GM19025 (cell line): ENCODE results near the gene PLET1.

Source experiments
- ATAC-seq: cut with Tn5 transposase; IDR thresholded peaks from one replicate; pipeline ENCODE4 v1.9.1; 2021; ENCODE audit warnings: mild to moderate bottlenecking, low read depth, moderate library complexity; ENCODE audit not compliant: unreplicated experiment

PLET1 gene

GRCh38 chr11:112248201-112248600 is 12.5 kb downstream of the PLET1 start:
- ATAC-seq, result no peak

- ATAC-seq, result no peak
Measured at GRCh38 chr11:112247201-112247600, 13.5 kb downstream of the PLET1 start.

GRCh38 chr11:112241486-112241885 is 19.2 kb downstream of the PLET1 start:
- no peak for ATAC-seq

- ATAC-seq, result no peak
Measured at GRCh38 chr11:112238041-112238440, 22.6 kb downstream of the PLET1 start.

GRCh38 chr11:112237451-112237850 is 23.2 kb downstream of the PLET1 start:
- no peak for ATAC-seq

- no peak for ATAC-seq
Measured at GRCh38 chr11:112235750-112236390, 24.8 kb downstream of the PLET1 start.

GRCh38 chr11:112231952-112232351 is 28.7 kb downstream of the PLET1 start:
- no peak for ATAC-seq

- ATAC-seq, result no peak
Measured at GRCh38 chr11:112229746-112230433, 30.8 kb downstream of the PLET1 start.

GRCh38 chr11:112229159-112229558 is 31.5 kb downstream of the PLET1 start:
- ATAC-seq, result no peak

GRCh38 chr11:112228706-112229105 is 32.0 kb downstream of the PLET1 start:
- ATAC-seq, result no peak

- no peak for ATAC-seq
Measured at GRCh38 chr11:112227471-112227870, 33.2 kb downstream of the PLET1 start.

GRCh38 chr11:112226831-112227401 is 33.7 kb downstream of the PLET1 start:
- ATAC-seq, result peak; percentile 38

- ATAC-seq, result peak; percentile 95
Measured at GRCh38 chr11:112226062-112226830, 34.4 kb downstream of the PLET1 start, which contains the start of gene PTS. PTS (plus strand) TSS chr11:112226428; CDS start chr11:112226444, 16 bp downstream.

- ATAC-seq, result no peak
Measured at GRCh38 chr11:112225753-112226061, 35.0 kb downstream of the PLET1 start.

GRCh38 chr11:112223754-112224532 is 36.7 kb downstream of the PLET1 start:
- ATAC-seq, result no peak

GRCh38 chr11:112223121-112223520 is 37.5 kb downstream of the PLET1 start:
- ATAC-seq, result no peak

GRCh38 chr11:112222303-112222702 is 38.4 kb downstream of the PLET1 start:
- ATAC-seq, result no peak

GRCh38 chr11:112221274-112221835 is 39.3 kb downstream of the PLET1 start:
- no peak for ATAC-seq

- ATAC-seq, result peak; percentile 91
Measured at GRCh38 chr11:112219476-112220232, 41.0 kb downstream of the PLET1 start.
